Germinal center (tissue), 1 donor: ENCODE data around the gene GON7.
A peak's percentile ranks its signal among the peaks of the same experiment; 100 is the strongest.
"Not testable (repeated sequence)": the region's sequence is repeated elsewhere in the genome, so short reads cannot be mapped to it uniquely, and the experiment has no call there.

Source experiments
- DNase-seq: peaks from one replicate; pipeline ENCODE4 v3.0.0; 2012; ENCODE audit warnings: mixed read lengths, low spot score

GON7 gene

DNA sequence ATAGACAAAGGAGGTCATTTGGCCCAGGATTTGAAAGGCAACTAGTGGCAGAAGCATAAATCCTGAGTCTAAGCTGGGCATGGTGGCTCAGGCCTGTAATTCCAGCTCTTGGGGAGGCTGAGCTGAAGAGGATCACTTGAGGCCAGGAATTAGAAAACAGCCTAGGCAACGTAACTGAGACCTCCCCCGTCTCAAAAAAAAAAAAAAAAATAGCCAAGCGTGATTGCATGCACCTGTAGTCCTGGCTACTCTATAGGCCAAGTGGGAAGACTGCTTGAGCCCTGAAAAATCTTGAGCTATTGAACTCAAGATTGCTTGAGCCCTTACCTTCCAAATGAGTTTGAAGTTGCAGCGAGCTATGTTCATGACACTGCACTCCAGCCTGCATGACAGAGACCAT is 7.8 kb downstream of the GON7 start:
- DNase-seq: no peak

GRCh38 chr14:93195316-93195999 is 11.4 kb downstream of the GON7 start:
- no peak for DNase-seq

DNA sequence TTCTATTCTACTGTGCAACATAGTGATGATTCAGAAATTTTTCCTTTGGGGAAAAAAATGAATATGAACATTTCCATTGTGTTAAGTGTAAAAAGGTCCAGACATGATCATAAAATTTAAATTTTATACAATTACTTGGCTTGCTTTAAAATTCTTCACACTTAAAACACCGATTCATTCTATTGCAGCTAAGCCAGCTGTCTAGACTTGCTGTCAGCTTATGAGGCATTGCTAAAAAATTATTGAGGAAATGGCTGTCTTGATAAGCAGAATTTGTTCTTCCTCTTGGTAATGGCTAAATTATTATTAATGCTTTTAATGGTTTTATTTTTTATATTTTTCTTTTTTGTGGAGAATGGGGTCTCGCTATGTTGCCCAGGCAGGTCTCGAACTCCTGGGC is 19.9 kb downstream of the GON7 start:
- no peak for DNase-seq

DNA sequence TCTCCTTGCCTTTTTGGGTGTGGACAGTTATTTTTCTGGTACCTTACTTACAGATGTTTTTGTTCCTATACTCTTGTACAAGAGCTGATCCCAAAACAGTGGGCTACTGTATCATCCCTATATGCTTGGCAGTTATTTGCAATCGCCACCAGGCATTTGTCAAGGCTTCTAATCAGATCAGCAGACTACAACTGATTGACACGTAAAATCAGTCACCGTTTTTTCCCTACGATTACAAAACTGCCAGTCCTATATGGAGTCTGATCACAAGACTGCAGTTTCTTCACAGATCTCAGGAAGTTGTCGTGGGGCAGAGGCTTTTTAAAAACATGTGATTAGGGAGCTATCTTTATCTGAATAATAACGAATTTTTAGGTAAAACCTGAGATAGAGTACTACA is 20.4 kb downstream of the GON7 start:
- DNase-seq: no peak

DNA sequence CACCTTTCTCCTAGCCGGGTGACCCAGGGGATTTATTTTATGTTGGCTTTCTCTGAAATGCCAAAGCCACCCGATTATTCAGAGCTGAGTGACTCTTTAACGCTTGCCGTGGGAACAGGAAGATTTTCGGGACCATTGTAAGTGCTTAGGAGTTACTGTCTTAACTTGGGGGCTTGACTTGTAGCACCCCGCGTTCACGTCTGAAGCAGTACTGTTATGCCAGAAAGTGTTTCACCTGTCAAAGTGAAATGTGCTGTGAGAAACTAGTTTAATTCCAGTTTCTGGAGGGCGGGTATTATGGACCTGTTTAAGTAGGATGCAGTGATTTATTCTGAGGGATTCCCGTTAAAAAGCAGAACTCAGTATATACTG is 21.5 kb downstream of the GON7 start:
- DNase-seq: peak; percentile 9

- peak; percentile 91 for DNase-seq
These were observed 22.2 kb downstream of the GON7 start, which contains the start of the genes LYSET and MOAP1 for GRCh38 chr14:93184391-93185348. Gene LYSET, plus strand, starts transcription at chr14:93185317. Its CDS starts 89 bp downstream, at chr14:93185406. Gene MOAP1, minus strand, starts transcription at chr14:93184897. Its CDS starts 655 bp downstream, at chr14:93184242.

DNA sequence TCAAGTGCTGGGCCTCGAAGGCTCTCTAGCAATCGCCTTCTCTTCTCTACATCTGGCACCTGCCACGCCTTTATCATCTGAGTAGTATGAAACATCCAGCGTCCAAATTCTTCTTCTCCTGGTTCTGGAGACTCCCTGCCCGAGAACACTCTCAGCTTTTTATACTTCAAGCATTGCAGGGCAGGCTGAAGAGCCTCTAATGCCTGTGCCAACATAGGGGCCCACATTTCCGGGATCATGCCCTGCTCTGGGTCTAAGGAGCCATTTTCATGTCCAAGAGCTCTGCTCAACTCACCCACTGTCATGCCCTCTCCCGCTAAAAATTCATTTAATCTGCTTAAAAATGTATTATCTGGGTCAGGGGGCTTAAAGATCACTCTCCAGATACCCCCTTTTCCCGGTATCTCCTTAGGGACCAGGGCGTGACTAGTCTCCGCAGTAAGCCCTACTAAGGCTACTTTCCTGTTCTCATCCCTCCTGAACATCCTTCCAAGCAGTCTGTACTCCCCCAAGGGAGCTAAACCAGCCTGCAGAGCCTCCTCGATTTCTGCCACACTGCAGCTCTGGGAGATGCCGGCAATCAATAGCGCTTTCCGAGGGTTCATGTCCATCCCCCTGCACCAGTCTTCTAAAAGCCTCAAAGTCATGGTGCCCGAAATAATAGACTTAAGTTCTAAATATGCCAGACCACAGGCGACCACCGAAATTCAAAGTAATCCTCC is 23.1 kb downstream of the GON7 start:
- no peak for DNase-seq

- DNase-seq: no peak
These were observed 31.4 kb downstream of the GON7 start for GRCh38 chr14:93175492-93175891.

DNA sequence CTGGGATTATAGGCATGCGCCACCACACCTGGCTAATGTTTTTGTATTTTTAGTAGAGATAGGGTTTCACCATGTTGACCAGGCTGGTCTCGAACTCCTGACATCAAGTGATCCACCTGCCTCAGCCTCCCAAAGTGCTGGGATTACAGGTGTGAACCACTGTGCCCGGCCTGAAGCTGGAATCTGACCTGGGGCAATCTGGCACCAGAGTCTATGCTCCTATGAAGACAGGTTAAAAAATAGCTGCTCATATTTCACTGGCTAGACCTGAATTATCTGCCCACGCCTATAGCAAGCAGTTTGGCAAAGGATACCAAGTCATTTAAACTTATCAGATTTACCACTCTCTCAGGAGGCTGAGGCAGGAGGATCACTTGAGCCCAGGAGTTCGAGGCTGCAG is 32.1 kb downstream of the GON7 start:
- not testable (repeated sequence) for DNase-seq

GRCh38 chr14:93173943-93174395 is 32.9 kb downstream of the GON7 start:
- DNase-seq: no peak

DNA sequence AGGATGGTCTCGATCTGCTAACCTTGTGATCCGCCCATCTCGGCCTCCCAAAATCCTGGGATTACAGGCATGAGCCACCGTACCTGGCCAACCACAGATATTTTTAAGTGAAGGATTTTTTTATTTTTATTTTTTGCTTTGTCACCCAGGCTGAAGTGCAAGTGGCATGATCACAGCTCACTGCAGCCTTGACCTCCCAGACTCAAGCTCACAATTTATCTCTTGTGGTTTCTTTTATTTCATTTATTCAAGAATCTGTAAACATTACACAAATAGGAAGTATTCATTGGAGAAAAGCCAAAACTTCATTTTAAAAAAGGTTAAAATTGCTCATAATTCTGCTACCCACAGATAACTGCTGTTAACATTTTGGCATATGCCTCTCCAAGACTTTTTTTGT is 35.5 kb downstream of the GON7 start:
- DNase-seq: no peak

DNA sequence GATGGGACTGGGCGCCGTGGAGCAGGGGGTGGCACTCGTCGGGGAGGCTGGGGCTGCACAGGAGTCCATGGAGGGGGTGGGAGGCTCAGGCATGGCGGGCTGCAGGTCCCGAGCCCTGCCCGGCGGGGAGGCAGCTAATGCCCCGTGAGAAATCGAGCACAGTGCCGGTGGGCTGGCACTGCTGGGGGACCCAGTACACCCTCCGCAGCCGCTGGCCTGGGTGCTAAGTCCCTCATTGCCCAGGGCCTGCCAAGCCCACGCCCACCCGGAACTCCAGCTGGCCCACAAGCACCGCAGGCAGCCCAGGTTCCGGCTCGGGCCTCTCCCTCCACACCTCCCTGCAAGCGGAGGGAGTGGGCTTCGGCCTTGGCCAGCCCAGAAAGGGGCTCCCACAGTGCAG is 36.7 kb downstream of the GON7 start:
- DNase-seq: not testable (repeated sequence)

- not testable (repeated sequence) for DNase-seq
These were observed 37.2 kb downstream of the GON7 start for GRCh38 chr14:93169619-93170018.

DNA sequence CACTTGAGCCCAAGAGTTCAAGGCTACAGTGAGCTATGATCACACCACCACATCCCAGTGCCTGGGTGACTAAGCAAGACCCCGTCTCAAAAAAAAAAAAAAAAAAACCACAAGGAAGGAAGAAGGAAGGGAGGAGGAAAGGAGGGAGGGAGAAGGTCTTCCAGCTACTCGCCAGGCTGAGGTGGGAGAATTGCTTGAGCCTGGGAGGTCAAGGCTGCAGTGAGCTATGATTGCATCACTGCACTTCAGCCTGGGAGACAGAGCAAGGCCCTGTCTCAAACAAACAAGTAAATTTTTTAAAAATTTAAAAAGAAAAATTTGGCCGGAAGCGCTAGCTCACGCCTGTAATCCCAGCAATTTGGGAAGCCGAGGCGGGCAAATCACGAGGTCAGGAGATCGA is 38.3 kb downstream of the GON7 start:
- not testable (repeated sequence) for DNase-seq

DNA sequence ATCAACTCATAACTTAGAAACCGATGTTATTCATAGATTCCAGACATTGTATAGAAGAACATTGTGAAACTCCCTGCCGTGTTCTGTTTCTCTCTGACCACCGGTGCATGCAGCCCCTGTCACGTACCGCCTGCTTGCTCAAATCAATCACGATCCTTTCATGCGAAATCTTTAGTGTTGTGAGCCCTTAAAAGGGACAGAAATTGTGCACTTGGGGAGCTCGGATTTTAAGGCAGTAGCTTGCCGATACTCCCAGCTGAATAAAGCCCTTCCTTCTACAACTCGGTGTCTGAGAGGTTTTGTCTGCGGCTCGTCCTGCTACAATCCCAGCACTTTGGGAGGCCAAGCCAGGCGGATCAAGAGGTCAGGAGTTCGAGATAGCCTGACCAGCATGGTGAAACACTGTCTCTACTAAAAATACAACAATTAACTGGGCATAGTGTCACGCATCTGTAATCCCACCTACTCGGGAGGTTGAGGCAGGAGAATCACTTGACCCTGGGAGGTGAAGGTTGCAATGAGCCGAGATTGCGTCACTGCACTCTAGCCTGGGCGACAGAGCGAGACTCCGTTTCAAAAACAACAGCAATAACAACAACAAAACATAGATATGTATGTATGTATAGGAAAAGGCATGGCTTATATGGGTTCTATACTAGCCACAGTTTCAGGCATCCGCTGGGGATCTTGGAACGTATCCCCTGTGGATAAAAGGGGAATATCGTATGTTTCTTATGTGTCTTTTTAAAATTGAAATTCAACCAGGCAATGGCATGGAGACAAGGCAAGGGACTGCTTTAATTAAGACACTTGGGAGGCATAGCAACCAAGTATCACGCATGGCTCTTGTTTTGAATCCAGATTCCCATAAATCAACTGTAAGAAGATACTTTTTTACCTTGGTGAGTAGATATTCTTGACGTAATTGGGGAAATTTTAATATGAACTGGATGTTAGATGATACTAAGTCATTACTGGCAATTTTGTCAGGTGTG is 41.3 kb downstream of the GON7 start:
- DNase-seq: not testable (repeated sequence)

DNA sequence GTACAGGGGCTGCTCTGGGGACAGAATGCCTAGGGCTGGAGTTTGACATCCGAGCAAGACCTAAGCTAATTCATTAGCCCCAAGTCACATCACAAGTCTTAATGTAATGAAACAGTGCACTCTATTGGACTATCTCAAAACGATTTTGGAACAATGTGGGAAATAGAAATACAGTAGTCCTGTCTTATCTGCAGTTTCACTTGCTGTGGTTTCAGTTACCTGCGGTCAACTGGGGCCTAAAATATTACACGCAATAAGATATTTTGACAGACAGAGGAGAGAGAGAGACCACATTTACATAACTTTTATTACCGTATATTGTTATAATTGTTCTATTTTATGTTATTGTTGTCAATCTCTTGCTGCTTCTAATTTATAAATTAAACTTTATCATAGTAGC is 43.3 kb downstream of the GON7 start:
- no peak for DNase-seq

GRCh38 chr14:93161411-93161940 is 45.4 kb downstream of the GON7 start:
- no peak for DNase-seq

GRCh38 chr14:93160353-93160801 is 46.5 kb downstream of the GON7 start:
- no peak for DNase-seq

DNA sequence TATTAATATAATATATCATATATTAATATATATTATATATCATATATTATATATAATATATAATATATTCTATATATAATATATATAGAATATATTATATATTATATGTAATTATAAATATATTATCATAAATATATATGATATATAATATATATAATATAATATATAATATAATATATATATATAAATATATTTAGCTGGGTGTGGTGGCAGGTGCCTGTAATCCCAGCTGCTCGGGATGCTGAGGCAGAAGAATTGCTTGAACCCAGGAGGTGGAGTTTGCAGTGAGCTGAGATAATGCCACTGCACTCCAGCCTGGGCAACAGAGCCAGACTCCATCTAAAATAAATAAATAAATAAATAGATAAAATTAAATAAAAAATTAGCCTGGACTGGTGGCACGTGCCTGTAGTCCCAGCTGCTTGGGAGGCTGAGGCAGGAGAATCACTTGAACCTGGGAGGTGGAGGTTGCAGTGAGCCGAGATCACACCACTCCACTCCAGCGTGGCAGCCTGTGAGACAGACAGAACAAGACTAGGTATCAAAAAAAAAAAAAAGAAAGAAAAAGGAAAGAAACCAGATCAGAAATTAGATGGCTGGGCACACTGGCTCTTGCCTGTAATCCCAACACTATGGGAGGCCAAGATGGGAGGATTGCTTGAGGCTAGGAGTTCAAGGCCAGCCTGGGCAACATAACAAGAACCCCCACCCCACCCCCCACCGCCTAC is 47.1 kb downstream of the GON7 start:
- DNase-seq: not testable (repeated sequence)

- DNase-seq: not testable (repeated sequence)
These were observed 48.5 kb downstream of the GON7 start for GRCh38 chr14:93158349-93158748.
